Type B pancreatic cell (in vitro differentiated cells): Measurements from ENCODE around the gene TEX35. TPM values are rescaled to one million over a fixed set of nuclear protein-coding genes. Genes with fewer than 3 reads are reported as not detected.

Source experiments
- DNase-seq: peaks from one replicate; pipeline ENCODE4 v3.0.0; 2021; ENCODE audit warnings: mixed read lengths; ENCODE audit not compliant: unreplicated experiment; ENCODE audit errors: extremely low spot score
- H3K27ac Mint-ChIP-seq: 2 replicates; pipeline ENCODE4 v1.8.0; 2021; ENCODE audit warnings: mild to moderate bottlenecking, mixed read lengths
- H3K27me3 Mint-ChIP-seq: 2 replicates; pipeline ENCODE4 v1.8.0; 2021; ENCODE audit warnings: mixed read lengths
- H3K36me3 Mint-ChIP-seq: 2 replicates; pipeline ENCODE4 v1.8.0; 2021; ENCODE audit warnings: mixed read lengths
- H3K4me1 Mint-ChIP-seq: one replicate; pipeline ENCODE4 v1.8.0; 2021; ENCODE audit warnings: mixed read lengths; ENCODE audit not compliant: unreplicated experiment
- H3K4me3 Mint-ChIP-seq: 2 replicates; pipeline ENCODE4 v1.8.0; 2021; ENCODE audit warnings: mild to moderate bottlenecking, mixed read lengths
- H3K9me3 Mint-ChIP-seq: 2 replicates; pipeline ENCODE4 v1.8.0; 2021; ENCODE audit warnings: mixed read lengths
- total RNA-seq: library from RNA; stranded (reverse); gene quantifications from 2 replicates; pipeline ENCODE4 v1.2.1, GENCODE V29; 2021; ENCODE audit warnings: low replicate concordance
- TF ChIP-seq, protein P1 (sequence below): fragments of 200-600 bp; sonication (generic); conservative IDR thresholded peaks from 2 replicates; pipeline ENCODE4 v1.5.0; 2021; ENCODE audit warnings: antibody characterized with exemption, mild to moderate bottlenecking

Gene TEX35
- total RNA-seq, 1 donor from 2014 or later: not detected

DNA sequence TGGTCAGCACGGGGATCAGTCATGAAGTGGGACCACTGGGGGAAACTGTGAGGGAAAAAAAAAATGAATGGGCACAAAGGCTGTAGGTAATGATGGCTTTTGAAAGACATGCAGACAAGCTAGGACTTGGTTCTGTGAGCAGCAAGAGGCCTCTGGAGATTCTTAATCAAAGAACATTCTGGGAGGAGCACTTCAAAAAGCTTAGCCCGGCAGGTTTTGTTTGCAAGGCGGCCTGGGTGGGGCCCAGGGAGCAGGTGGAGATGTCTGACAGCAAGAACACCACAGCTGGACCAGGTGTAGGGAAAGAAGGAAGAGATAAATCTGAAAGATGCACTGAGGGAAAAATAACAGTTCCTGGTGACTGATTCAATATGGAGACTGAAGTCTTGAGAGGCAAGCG, 6.0 kb downstream of the TEX35 start:
- no peak overlapping the region for H3K4me3 Mint-ChIP-seq
- no peak overlapping the region for H3K27ac Mint-ChIP-seq
- H3K9me3 Mint-ChIP-seq: peaks cover 4% of the 10 kb centered on the region
- peaks cover 4% of the 10 kb centered on the region for H3K4me1 Mint-ChIP-seq
- no peak for DNase-seq
- H3K36me3 Mint-ChIP-seq: no peaks in the 10 kb centered on the region
- TF ChIP-seq, protein P1, sequence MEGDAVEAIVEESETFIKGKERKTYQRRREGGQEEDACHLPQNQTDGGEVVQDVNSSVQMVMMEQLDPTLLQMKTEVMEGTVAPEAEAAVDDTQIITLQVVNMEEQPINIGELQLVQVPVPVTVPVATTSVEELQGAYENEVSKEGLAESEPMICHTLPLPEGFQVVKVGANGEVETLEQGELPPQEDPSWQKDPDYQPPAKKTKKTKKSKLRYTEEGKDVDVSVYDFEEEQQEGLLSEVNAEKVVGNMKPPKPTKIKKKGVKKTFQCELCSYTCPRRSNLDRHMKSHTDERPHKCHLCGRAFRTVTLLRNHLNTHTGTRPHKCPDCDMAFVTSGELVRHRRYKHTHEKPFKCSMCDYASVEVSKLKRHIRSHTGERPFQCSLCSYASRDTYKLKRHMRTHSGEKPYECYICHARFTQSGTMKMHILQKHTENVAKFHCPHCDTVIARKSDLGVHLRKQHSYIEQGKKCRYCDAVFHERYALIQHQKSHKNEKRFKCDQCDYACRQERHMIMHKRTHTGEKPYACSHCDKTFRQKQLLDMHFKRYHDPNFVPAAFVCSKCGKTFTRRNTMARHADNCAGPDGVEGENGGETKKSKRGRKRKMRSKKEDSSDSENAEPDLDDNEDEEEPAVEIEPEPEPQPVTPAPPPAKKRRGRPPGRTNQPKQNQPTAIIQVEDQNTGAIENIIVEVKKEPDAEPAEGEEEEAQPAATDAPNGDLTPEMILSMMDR: no peak
- no peaks in the 10 kb centered on the region for H3K27me3 Mint-ChIP-seq

DNA sequence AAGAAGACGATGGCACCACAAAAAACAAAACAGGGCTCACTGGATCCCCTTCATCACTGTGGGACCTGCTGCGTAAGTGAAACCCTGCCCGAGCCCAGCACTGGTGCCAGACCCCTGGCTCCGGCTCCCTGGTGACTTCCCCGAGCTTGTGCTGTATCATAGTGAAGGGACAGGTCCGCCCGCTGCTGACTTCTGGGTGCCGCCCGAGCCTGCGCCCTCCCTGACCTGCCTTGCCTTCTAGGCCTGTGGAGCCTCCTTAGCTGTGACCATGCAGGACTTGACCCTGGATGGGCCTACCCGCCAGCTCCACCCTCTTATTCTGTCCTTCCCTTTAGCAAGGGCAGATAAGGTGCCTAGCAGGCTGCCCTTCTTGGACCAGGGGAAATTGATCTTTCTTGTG, 7.9 kb downstream of the TEX35 start:
- no peaks in the 10 kb centered on the region for H3K27me3 Mint-ChIP-seq
- H3K4me1 Mint-ChIP-seq: peaks cover 4% of the 10 kb centered on the region
- H3K4me3 Mint-ChIP-seq: no peak overlapping the region
- H3K9me3 Mint-ChIP-seq: peaks cover 4% of the 10 kb centered on the region
- no peaks in the 10 kb centered on the region for H3K36me3 Mint-ChIP-seq
- H3K27ac Mint-ChIP-seq: no peak overlapping the region
- TF ChIP-seq, protein P1: no peak
- no peak for DNase-seq

GRCh38 chr1:178521241-178521640, 8.3 kb downstream of the TEX35 start:
- H3K27ac Mint-ChIP-seq: no peak overlapping the region
- no peak overlapping the region for H3K4me3 Mint-ChIP-seq
- no peak for DNase-seq
- no peaks in the 10 kb centered on the region for H3K27me3 Mint-ChIP-seq
- no peaks in the 10 kb centered on the region for H3K36me3 Mint-ChIP-seq
- TF ChIP-seq, protein P1: no peak
- peaks cover 4% of the 10 kb centered on the region for H3K4me1 Mint-ChIP-seq
- peaks cover 4% of the 10 kb centered on the region for H3K9me3 Mint-ChIP-seq

GRCh38 chr1:178527117-178527516, 14.2 kb downstream of the TEX35 start:
- H3K4me3 Mint-ChIP-seq: no peak overlapping the region
- no peaks in the 10 kb centered on the region for H3K27me3 Mint-ChIP-seq
- TF ChIP-seq, protein P1: no peak
- H3K27ac Mint-ChIP-seq: no peak overlapping the region
- DNase-seq: no peak
- no peaks in the 10 kb centered on the region for H3K36me3 Mint-ChIP-seq
- H3K9me3 Mint-ChIP-seq: no peaks in the 10 kb centered on the region
- peaks cover 11% of the 10 kb centered on the region for H3K4me1 Mint-ChIP-seq

DNA sequence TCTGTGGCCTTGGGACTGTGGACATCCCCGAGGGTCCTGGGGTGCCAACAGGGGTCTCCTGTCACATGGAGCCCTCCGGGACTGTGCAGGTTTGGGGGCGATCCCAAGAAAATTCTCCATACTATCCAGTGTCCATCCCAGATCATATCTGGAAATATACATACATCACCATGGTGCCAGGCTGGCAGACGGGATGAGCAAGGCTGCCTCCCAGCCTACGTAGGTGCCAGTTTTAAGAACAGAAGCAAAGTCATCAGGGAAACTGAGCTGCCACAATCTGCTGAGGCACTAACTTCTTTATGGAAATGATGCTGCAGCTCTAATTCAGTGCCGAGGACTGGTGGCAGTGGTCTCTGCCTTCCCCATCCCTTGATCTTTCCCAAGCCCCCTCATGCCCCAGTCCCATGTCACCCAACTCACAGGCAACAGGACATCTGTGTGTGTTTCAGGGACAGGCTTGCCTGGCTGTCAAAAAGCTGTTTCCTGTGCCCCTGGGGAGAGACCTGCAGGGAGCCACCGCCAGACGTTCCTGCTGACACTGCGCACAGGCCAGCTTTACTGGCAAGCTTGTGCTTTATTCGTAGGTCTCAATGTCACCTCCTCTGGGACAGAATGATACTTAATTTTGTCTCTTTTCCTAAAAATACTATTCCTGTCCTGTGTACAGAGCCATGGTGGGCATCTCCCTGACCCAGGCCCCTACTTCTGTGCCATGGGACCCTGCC, 15.5 kb downstream of the TEX35 start:
- peaks cover 16% of the 10 kb centered on the region for H3K4me1 Mint-ChIP-seq
- no peaks in the 10 kb centered on the region for H3K9me3 Mint-ChIP-seq
- no peak for DNase-seq
- H3K27me3 Mint-ChIP-seq: no peaks in the 10 kb centered on the region
- H3K4me3 Mint-ChIP-seq: no peak overlapping the region
- TF ChIP-seq, protein P1: no peak
- no peak overlapping the region for H3K27ac Mint-ChIP-seq
- no peaks in the 10 kb centered on the region for H3K36me3 Mint-ChIP-seq
